H1 (cell line): ENCODE results near the gene KRTAP9-2. TPM values are rescaled to one million over a fixed set of nuclear protein-coding genes. Genes with fewer than 3 reads are reported as not detected.

ENCODE experiments used
- CTCF ChIA-PET: fragments of 300-600 bp; sonication (Branson Sonifier 250); formaldehyde crosslinking; loops from one replicate; lab custom pipeline; 2021; ENCODE audit not compliant: partially characterized antibody; lab: Charles Lee
- POLR2A ChIA-PET: fragments of 300-600 bp; sonication (Branson Sonifier 250); formaldehyde crosslinking; loops from one replicate; lab custom pipeline; 2021; ENCODE audit warnings: inconsistent platforms; ENCODE audit not compliant: partially characterized antibody; lab: Charles Lee
- DNase-seq, 2 experiments: peaks; one replicate each; pipeline versions ENCODE4 v3.0.0 to v3.0.0-alpha.2; 2010 to 2022; ENCODE audit warnings: low spot score in 2 of 2, low read depth in 1 of 2, mixed read lengths in 1 of 2
- FAIRE-seq: peaks from 2 replicates; lab custom pipeline; 2011; peaks lifted over from hg19 to GRCh38; lab: Jason Lieb, UNC
- H2AFZ ChIP-seq: 2 replicates; pipeline ENCODE4 v1.8.1; 2012; ENCODE audit warnings: low read length, inconsistent platforms
- H2AK5ac ChIP-seq: 2 replicates; pipeline ENCODE4 v1.6.1; 2013; ENCODE audit warnings: low read depth, low read length
- H2BK120ac ChIP-seq: replicated peaks from 2 replicates; pipeline ENCODE3; 2013; ENCODE audit warnings: low read depth, low read length, inconsistent platforms
- H2BK12ac ChIP-seq: 2 replicates; pipeline ENCODE4 v1.6.1; 2013; ENCODE audit warnings: low read depth, low read length
- H2BK15ac ChIP-seq: 2 replicates; pipeline ENCODE4 v1.6.1; 2013; ENCODE audit warnings: low read length
- H2BK20ac ChIP-seq: 2 replicates; pipeline ENCODE4 v1.6.1; 2013; ENCODE audit warnings: low read length
- H2BK5ac ChIP-seq: 2 replicates; pipeline ENCODE4 v1.6.1; 2013; ENCODE audit warnings: low read depth, low read length
- H3K14ac ChIP-seq: 2 replicates; pipeline ENCODE4 v1.6.1; 2013; ENCODE audit warnings: inconsistent platforms; ENCODE audit not compliant: insufficient read length
- H3K18ac ChIP-seq: 2 replicates; pipeline ENCODE4 v1.6.1; 2013; ENCODE audit warnings: low read length; ENCODE audit errors: extremely low read depth
- H3K23ac ChIP-seq: 2 replicates; pipeline ENCODE4 v1.6.1; 2013; ENCODE audit warnings: inconsistent platforms; ENCODE audit not compliant: insufficient read length
- H3K23me2 ChIP-seq: 2 replicates; pipeline ENCODE4 v1.6.1; 2013; ENCODE audit warnings: low read depth, low read length
- H3K27ac ChIP-seq: 2 replicates; pipeline ENCODE4 v1.6.1; 2011; ENCODE audit warnings: low read depth, low read length, inconsistent platforms
- H3K27me3 ChIP-seq, 4 experiments: replicated peaks in 1 of 4; 1 replicate in 1 of 4; 2 replicates in 3 of 4; pipeline versions ENCODE4 v1.6.1 to v1.8.1; 2011 to 2013; ENCODE audit warnings: low read length in 3 of 4, mild to moderate bottlenecking in 3 of 4, inconsistent platforms in 2 of 4, mixed read lengths in 2 of 4, moderate library complexity in 1 of 4; ENCODE audit not compliant: control insufficient read depth in 3 of 4, insufficient read depth in 3 of 4; ENCODE audit errors: extremely low read depth in 1 of 4
- H3K36me3 ChIP-seq, 4 experiments: 2 replicates each; pipeline versions ENCODE4 v1.6.1 to v1.8.1; 2011 to 2013; ENCODE audit warnings: mild to moderate bottlenecking in 4 of 4, low read length in 3 of 4, moderate library complexity in 2 of 4, control low read depth in 1 of 4, inconsistent platforms in 1 of 4; ENCODE audit not compliant: insufficient read depth in 4 of 4, control insufficient read depth in 2 of 4
- H3K4ac ChIP-seq: replicated peaks from 2 replicates; pipeline ENCODE3; 2013; ENCODE audit warnings: low read length, low read depth, mixed read lengths, inconsistent platforms; ENCODE audit not compliant: insufficient read length
- H3K4me1 ChIP-seq, 4 experiments: replicated peaks in 1 of 4; 1 replicate in 1 of 4; 2 replicates in 3 of 4; pipeline versions ENCODE4 v1.6.1 to v1.8.1; 2011 to 2013; ENCODE audit warnings: low read length in 3 of 4, inconsistent platforms in 2 of 4, mixed read lengths in 1 of 4; ENCODE audit not compliant: insufficient read depth in 4 of 4, control insufficient read depth in 3 of 4
- H3K4me2 ChIP-seq, 2 experiments: 2 replicates each; pipeline versions ENCODE4 v1.6.1 to v1.8.1; 2011 to 2013; ENCODE audit warnings: low read depth in 2 of 2, low read length in 2 of 2, control low read depth in 1 of 2, inconsistent platforms in 1 of 2, mild to moderate bottlenecking in 1 of 2; ENCODE audit not compliant: insufficient read depth in 1 of 2
- H3K4me3 ChIP-seq, 4 experiments: fragments of 200-600, 300-600 bp in 1 of 4; sonication (generic), shearing (Covaris generic), sonication (Bioruptor Twin) in 1 of 4; 2 replicates each; pipeline versions ENCODE4 v1.5.1 to v1.8.1; 2011 to 2016; ENCODE audit warnings: low read length in 4 of 4, low read depth in 3 of 4, control low read depth in 2 of 4, inconsistent platforms in 2 of 4, mild to moderate bottlenecking in 2 of 4, mixed read lengths in 1 of 4, moderate library complexity in 1 of 4; ENCODE audit not compliant: insufficient read depth in 2 of 4; ENCODE audit errors: extremely low read depth in 1 of 4
- H3K56ac ChIP-seq: replicated peaks from 2 replicates; pipeline ENCODE3; 2013; ENCODE audit warnings: low read depth, mild to moderate bottlenecking, mixed read lengths, low read length, inconsistent platforms; ENCODE audit not compliant: insufficient read length
- H3K79me1 ChIP-seq: 2 replicates; pipeline ENCODE4 v1.6.1; 2013; ENCODE audit warnings: low read depth, low read length, control low read depth
- H3K79me2 ChIP-seq, 2 experiments: 2 replicates each; pipeline versions ENCODE4 v1.6.1 to v1.8.1; 2012 to 2013; ENCODE audit warnings: low read length in 2 of 2, mild to moderate bottlenecking in 2 of 2, inconsistent platforms in 1 of 2; ENCODE audit not compliant: insufficient read depth in 2 of 2, control insufficient read depth in 1 of 2
- H3K9ac ChIP-seq, 4 experiments: replicated peaks in 1 of 4; 1 replicate in 1 of 4; 2 replicates in 3 of 4; pipeline versions ENCODE4 v1.6.1 to v1.8.1; 2011 to 2013; ENCODE audit warnings: low read depth in 3 of 4, low read length in 3 of 4, control low read depth in 2 of 4, mild to moderate bottlenecking in 2 of 4, moderate library complexity in 2 of 4, inconsistent platforms in 1 of 4; ENCODE audit errors: extremely low read depth in 1 of 4
- H3K9me3 ChIP-seq, 2 experiments: 2 replicates each; pipeline versions ENCODE4 v1.6.1 to v1.8.1; 2012 to 2013; ENCODE audit warnings: mild to moderate bottlenecking in 2 of 2, moderate library complexity in 2 of 2, control low read depth in 1 of 2, inconsistent platforms in 1 of 2, low read depth in 1 of 2, low read length in 1 of 2, mixed read lengths in 1 of 2; ENCODE audit not compliant: insufficient read depth in 2 of 2
- H4K20me1 ChIP-seq, 2 experiments: replicated peaks in 1 of 2; 2 replicates each; pipeline versions ENCODE3 to v1.8.1; 2011 to 2013; ENCODE audit warnings: inconsistent platforms in 2 of 2, low read length in 2 of 2, mild to moderate bottlenecking in 1 of 2; ENCODE audit not compliant: insufficient read depth in 2 of 2, control insufficient read depth in 1 of 2
- H4K5ac ChIP-seq: 2 replicates; pipeline ENCODE4 v1.6.1; 2013; ENCODE audit warnings: low read length, low read depth, mixed read lengths, inconsistent platforms; ENCODE audit not compliant: insufficient read length
- H4K8ac ChIP-seq: 2 replicates; pipeline ENCODE4 v1.8.0; 2013; ENCODE audit warnings: mild to moderate bottlenecking, moderate library complexity, low read length, inconsistent platforms; ENCODE audit not compliant: insufficient read depth; ENCODE audit errors: extremely low read depth
- H4K91ac ChIP-seq: replicated peaks from 2 replicates; pipeline ENCODE3; 2013; ENCODE audit warnings: low read length, mixed read lengths, inconsistent platforms; ENCODE audit not compliant: insufficient read length
- BCL11A ChIP-seq, 2 experiments: IDR thresholded peaks; one replicate each; pipeline ENCODE4 v1.6.1; 2011; ENCODE audit warnings: low read depth in 2 of 2, low read length in 2 of 2, mild to moderate bottlenecking in 2 of 2
- EGR1 ChIP-seq: IDR thresholded peaks from 2 replicates; pipeline ENCODE4 v1.6.1; 2011; ENCODE audit warnings: low read depth, low read length, borderline replicate concordance
- GABPA ChIP-seq: IDR thresholded peaks from 2 replicates; pipeline ENCODE4 v1.6.1; 2011; ENCODE audit warnings: mild to moderate bottlenecking, low read length, moderate library complexity, borderline replicate concordance; ENCODE audit not compliant: insufficient read depth
- HDAC6 ChIP-seq: IDR thresholded peaks from one replicate; pipeline ENCODE4 v1.7.1; 2012; ENCODE audit warnings: low read depth, mild to moderate bottlenecking, inconsistent platforms, low read length, moderate library complexity
- KDM5A ChIP-seq: fragments of 200-600 bp; IDR thresholded peaks from 2 replicates; pipeline ENCODE4 v1.7.1; 2012; ENCODE audit warnings: mild to moderate bottlenecking, low read length, inconsistent platforms, mixed read lengths
- NRF1 ChIP-seq: IDR thresholded peaks from 2 replicates; pipeline ENCODE4 v1.6.1; 2011; ENCODE audit warnings: mild to moderate bottlenecking, low read depth, low read length, improper control_type of control experiment
- POLR2AphosphoS5 ChIP-seq: IDR thresholded peaks from 2 replicates; pipeline ENCODE4 v1.6.1; 2011; ENCODE audit warnings: low read depth, low read length
- WGBS, 2 experiments: shearing (Covaris generic) in 1 of 2; methylation state at CpG; one replicate each; pipeline versions ENCODE4 v1.1.6 to v1.1.7; 2013 to 2015; ENCODE audit warnings: low lambda C conversion rate in 2 of 2, mixed read lengths in 2 of 2, inconsistent platforms in 1 of 2, low coverage in 1 of 2, missing lambda C conversion rate in 1 of 2; ENCODE audit not compliant: insufficient replicate concordance in 2 of 2, insufficient coverage in 1 of 2, insufficient read length in 1 of 2; ENCODE audit errors: extremely low coverage in 1 of 2, missing lambda C conversion rate in 1 of 2; 5-methylcytosine and 5-hydroxymethylcytosine counted together
- polyA plus RNA-seq, 7 experiments: library from polyadenylated mRNA; depleted of rRNA in 3 of 7; stranded (reverse) in 5 of 7; unstranded in 2 of 7; fragments of >200 nt in 5 of 7; fragments of 200-250 nt in 2 of 7; gene quantifications; 1 replicate in 5 of 7; 2 replicates in 1 of 7; 4 replicates in 1 of 7; pipeline versions ENCODE4 v1.2.1 to v1.2.3, GENCODE V29; 2011 to 2013; ENCODE audit warnings: missing spikeins in 2 of 7, mixed read lengths in 2 of 7
- total RNA-seq: library from RNA; stranded (reverse); fragmentation: NEBNext Ultra II Directional; extraction: Animal tissue kit (Norgen Biotek cat#: 25700); gene quantifications from 2 replicates; pipeline ENCODE4 v1.2.1, GENCODE V29; 2021

The KRTAP9-2 gene
- total and polyA plus RNA-seq, 2 of the 8 experiments (the other 6 are each of a cell fraction or from before 2014, with no cell fraction given): not detected

GRCh38 chr17:41264599-41264998 is 38.2 kb downstream of the KRTAP9-2 start:
- POLR2A ChIA-PET: no interaction called here
- no peaks in the 10 kb centered on the region for H3K36me3 ChIP-seq
- TF ChIP-seq KDM5A (no peak), BCL11A (IDR thresholded peaks at IDR 0.05; ENCODE audit: low read depth in 2 of 2, low read length in 2 of 2) (no peak), GABPA (no peak), EGR1 (no peak), NRF1 (no peak), HDAC6 (no peak), POLR2AphosphoS5 (no peak)
- no peaks in the 10 kb centered on the region for H3K4me1 ChIP-seq
- H3K27me3 ChIP-seq: no peaks in the 10 kb centered on the region
- H3K79me1 ChIP-seq: no peaks in the 10 kb centered on the region
- H4K20me1 ChIP-seq: no peaks in the 10 kb centered on the region
- no peak overlapping the region for H3K14ac ChIP-seq
- no peaks in the 10 kb centered on the region for H3K23me2 ChIP-seq
- no peak overlapping the region for H2BK12ac ChIP-seq
- FAIRE-seq (no peak), DNase-seq (no peak)
- H3K4me3 ChIP-seq: no peak overlapping the region
- no peak overlapping the region for H2BK15ac ChIP-seq
- no peak overlapping the region for H3K4ac ChIP-seq
- no peak overlapping the region for H3K23ac ChIP-seq
- H4K8ac ChIP-seq: no peak overlapping the region
- CTCF ChIA-PET: no interaction called here
- no peak overlapping the region for H2BK120ac ChIP-seq
- WGBS, 2 experiments: 92% methylated on average over 3 of the region's 3 CpGs; no CpG with 5 or more reads in 1 of the 2 experiments
- no peak overlapping the region for H2BK5ac ChIP-seq
- H4K5ac ChIP-seq: no peak overlapping the region
- no peak overlapping the region for H2AFZ ChIP-seq
- no peak overlapping the region for H3K56ac ChIP-seq
- H3K79me2 ChIP-seq: no peaks in the 10 kb centered on the region
- H2AK5ac ChIP-seq: no peak overlapping the region
- no peak overlapping the region for H2BK20ac ChIP-seq
- no peak overlapping the region for H3K18ac ChIP-seq
- H4K91ac ChIP-seq: no peak overlapping the region
- H3K9me3 ChIP-seq: no peaks in the 10 kb centered on the region
- no peak overlapping the region for H3K4me2 ChIP-seq
- no peak overlapping the region for H3K27ac ChIP-seq
- H3K9ac ChIP-seq: no peak overlapping the region
